WTC11 (cell line): Measurements from ENCODE around the gene KLHL10. TPM values are rescaled to one million over a fixed set of nuclear protein-coding genes. Genes with fewer than 3 reads are reported as not detected.

Experiments
- ATAC-seq: fragments of 200-7000 bp; cut with Tn5 transposase; 2 replicates; pipeline ENCODE4 v1.10.0; 2021; ENCODE audit warnings: mild to moderate bottlenecking, moderate library complexity
- CTCF ChIA-PET: fragments of 300-600 bp; sonication (Branson Sonifier 250); formaldehyde crosslinking; loops from one replicate; lab custom pipeline; 2021; ENCODE audit warnings: antibody characterized with exemption; lab: Charles Lee
- POLR2A ChIA-PET: fragments of 350-600 bp; sonication (Branson Sonifier 250); formaldehyde crosslinking; loops from one replicate; lab custom pipeline; 2021; ENCODE audit warnings: antibody characterized with exemption; lab: Charles Lee
- DNase-seq: peaks from one replicate; pipeline ENCODE4 v3.0.0; 2021; ENCODE audit warnings: low spot score
- H3K27ac Mint-ChIP-seq: 2 replicates; pipeline ENCODE4 v1.8.0; 2021; ENCODE audit warnings: mixed read lengths
- H3K27me3 Mint-ChIP-seq: 2 replicates; pipeline ENCODE4 v1.8.0; 2021; ENCODE audit warnings: low read depth, mild to moderate bottlenecking, moderate library complexity, mixed read lengths
- H3K36me3 Mint-ChIP-seq: 2 replicates; pipeline ENCODE4 v1.8.0; 2021; ENCODE audit warnings: mixed read lengths
- H3K4me1 Mint-ChIP-seq: 2 replicates; pipeline ENCODE4 v1.8.0; 2022; ENCODE audit warnings: mixed read lengths
- H3K4me3 Mint-ChIP-seq: 2 replicates; pipeline ENCODE4 v1.8.0; 2021; ENCODE audit warnings: mild to moderate bottlenecking, moderate library complexity, mixed read lengths
- H3K9me3 Mint-ChIP-seq: 2 replicates; pipeline ENCODE4 v1.8.0; 2021; ENCODE audit warnings: mixed read lengths
- EMX1 ChIP-seq: fragments of 250-450 bp; sonication (Bioruptor Pico); IDR thresholded peaks from 2 replicates; pipeline ENCODE4 v1.8.0; 2021; ENCODE audit warnings: mild to moderate bottlenecking
- ERG ChIP-seq: fragments of 250-450 bp; sonication (Bioruptor Pico); IDR thresholded peaks from 2 replicates; pipeline ENCODE4 v1.8.0; 2021; ENCODE audit warnings: mild to moderate bottlenecking
- ESRRA ChIP-seq: sonication (generic); formaldehyde crosslinking; IDR thresholded peaks from 2 replicates; pipeline ENCODE4 v1.8.1; 2022; ENCODE audit warnings: mild to moderate bottlenecking, missing genetic modification reagents, borderline replicate concordance
- FOXK1 ChIP-seq: sonication (generic); formaldehyde crosslinking; IDR thresholded peaks from 2 replicates; pipeline ENCODE4 v1.8.0; 2022; ENCODE audit warnings: mild to moderate bottlenecking, moderate library complexity, missing genetic modification reagents
- FOXP4 ChIP-seq: sonication (generic); formaldehyde crosslinking; IDR thresholded peaks from 2 replicates; pipeline ENCODE4 v1.8.0; 2022; ENCODE audit warnings: mild to moderate bottlenecking, missing genetic modification reagents
- GTF2I ChIP-seq: fragments of 250-450 bp; sonication (Bioruptor Pico); conservative IDR thresholded peaks from 2 replicates; pipeline ENCODE4 v1.4.0; 2021; ENCODE audit warnings: mild to moderate bottlenecking
- KAT7 ChIP-seq: sonication (generic); formaldehyde crosslinking; IDR thresholded peaks from 2 replicates; pipeline ENCODE4 v1.8.1; 2023; ENCODE audit warnings: missing genetic modification reagents, mild to moderate bottlenecking, borderline replicate concordance
- MAX ChIP-seq: sonication (generic); formaldehyde crosslinking; IDR thresholded peaks from 2 replicates; pipeline ENCODE4 v1.8.0; 2022; ENCODE audit warnings: mild to moderate bottlenecking, missing genetic modification reagents
- MYBL2 ChIP-seq: sonication (generic); formaldehyde crosslinking; IDR thresholded peaks from 2 replicates; pipeline ENCODE4 v1.8.1; 2023; ENCODE audit warnings: mild to moderate bottlenecking, moderate library complexity, missing genetic modification reagents
- NR1H2 ChIP-seq: sonication (generic); formaldehyde crosslinking; IDR thresholded peaks from 2 replicates; pipeline ENCODE4 v1.9.0; 2021; ENCODE audit warnings: mild to moderate bottlenecking, moderate library complexity, missing genetic modification reagents
- NR3C1 ChIP-seq: sonication (generic); formaldehyde crosslinking; conservative IDR thresholded peaks from 2 replicates; pipeline ENCODE4 v1.8.1; 2023; ENCODE audit warnings: low read depth, mild to moderate bottlenecking, missing genetic modification reagents
- RORB ChIP-seq: fragments of 250-450 bp; sonication (Bioruptor Pico); IDR thresholded peaks from 2 replicates; pipeline ENCODE4 v1.9.0; 2021; ENCODE audit warnings: mild to moderate bottlenecking
- SMAD3 ChIP-seq: sonication (generic); formaldehyde crosslinking; IDR thresholded peaks from 2 replicates; pipeline ENCODE4 v1.8.0; 2022; ENCODE audit warnings: missing genetic modification reagents, mild to moderate bottlenecking, borderline replicate concordance
- SOX15 ChIP-seq: fragments of 250-450 bp; sonication (Bioruptor Pico); IDR thresholded peaks from 2 replicates; pipeline ENCODE4 v1.9.0; 2021; ENCODE audit warnings: mild to moderate bottlenecking
- SP1 ChIP-seq: sonication (generic); formaldehyde crosslinking; conservative IDR thresholded peaks from 2 replicates; pipeline ENCODE4 v1.8.1; 2022; ENCODE audit warnings: missing genetic modification reagents
- TCF7 ChIP-seq: sonication (generic); formaldehyde crosslinking; IDR thresholded peaks from 2 replicates; pipeline ENCODE4 v1.8.0; 2022; ENCODE audit warnings: mild to moderate bottlenecking, low read depth, missing genetic modification reagents, moderate library complexity
- TP53 ChIP-seq: sonication (generic); formaldehyde crosslinking; IDR thresholded peaks from 2 replicates; pipeline ENCODE4 v1.8.1; 2023; ENCODE audit warnings: mild to moderate bottlenecking, missing genetic modification reagents
- ZNF121 ChIP-seq: sonication (generic); formaldehyde crosslinking; IDR thresholded peaks from 2 replicates; pipeline ENCODE4 v1.8.0; 2023; ENCODE audit warnings: missing genetic modification reagents
- ZNF263 ChIP-seq: sonication (generic); formaldehyde crosslinking; IDR thresholded peaks from 2 replicates; pipeline ENCODE4 v1.8.1; 2022; ENCODE audit warnings: low read depth, mild to moderate bottlenecking, moderate library complexity, missing genetic modification reagents
- ZNF512 ChIP-seq: sonication (generic); formaldehyde crosslinking; IDR thresholded peaks from 2 replicates; pipeline ENCODE4 v1.8.1; 2022; ENCODE audit warnings: missing genetic modification reagents, borderline replicate concordance
- total RNA-seq: library from RNA; stranded (reverse); gene quantifications from 3 replicates; pipeline ENCODE4 v1.2.3, GENCODE V29; 2021
- TF ChIP-seq, protein P1 (sequence below): sonication (generic); formaldehyde crosslinking; IDR thresholded peaks from 2 replicates; pipeline ENCODE4 v1.8.1; 2022; ENCODE audit warnings: low read depth, missing genetic modification reagents, borderline replicate concordance
- TF ChIP-seq, protein P2 (sequence below): fragments of 250-450 bp; sonication (Bioruptor Pico); IDR thresholded peaks from 2 replicates; pipeline ENCODE4 v1.9.0; 2021; ENCODE audit warnings: moderate library complexity, mild to moderate bottlenecking, inconsistent platforms, borderline replicate concordance

KLHL10 gene
- total RNA-seq, 1 experiment from 2014 or later = 0.35 TPM

- TF ChIP-seq TCF7 (CRISPR knock-in tag) = no peak
- TF ChIP-seq, all 79 proteins: peak for 0
Observed at GRCh38 chr17:41797377-41797776, 40.2 kb upstream of the KLHL10 start (continued).

GRCh38 chr17:41799366-41799765 lies 38.3 kb upstream of the KLHL10 start:
- Mint-ChIP-seq H3K27ac (no peak overlapping the region; the same call in 1 of the 2 replicates), H3K27me3 (peaks cover 20% of the 10 kb centered on the region), H3K4me1 (peaks cover 39% of the 10 kb centered on the region), H3K36me3 (peaks cover 4% of the 10 kb centered on the region), H3K9me3 (no peaks in the 10 kb centered on the region), H3K4me3 (no peak overlapping the region)
- ChIA-PET POLR2A (interaction anchor here (1.1 to 9.9 kb wide), 2 partner anchors 14 to 23 kb away, joined by 3 to 142 read pairs; partner anchors contain the start of gene JUP), CTCF (interaction anchor here (0.5 to 10.1 kb wide), 8 partner anchors 12 to 1551 kb away, joined by 3 to 252 read pairs (median 6); partner anchors contain the start of gene JUP)
- ATAC-seq (no peak), DNase-seq (no peak)
- TF ChIP-seq ERG (CRISPR knock-in tag) (no peak), NR1H2 (CRISPR knock-in tag) (no peak), ZNF121 (no peak), ZNF512 (CRISPR knock-in tag) (no peak), SOX15 (no peak), ESRRA (CRISPR knock-in tag) (no peak), EMX1 (CRISPR knock-in tag) (no peak), GTF2I (CRISPR knock-in tag) (no peak), ZNF263 (no peak)
- TF ChIP-seq, protein P1, sequence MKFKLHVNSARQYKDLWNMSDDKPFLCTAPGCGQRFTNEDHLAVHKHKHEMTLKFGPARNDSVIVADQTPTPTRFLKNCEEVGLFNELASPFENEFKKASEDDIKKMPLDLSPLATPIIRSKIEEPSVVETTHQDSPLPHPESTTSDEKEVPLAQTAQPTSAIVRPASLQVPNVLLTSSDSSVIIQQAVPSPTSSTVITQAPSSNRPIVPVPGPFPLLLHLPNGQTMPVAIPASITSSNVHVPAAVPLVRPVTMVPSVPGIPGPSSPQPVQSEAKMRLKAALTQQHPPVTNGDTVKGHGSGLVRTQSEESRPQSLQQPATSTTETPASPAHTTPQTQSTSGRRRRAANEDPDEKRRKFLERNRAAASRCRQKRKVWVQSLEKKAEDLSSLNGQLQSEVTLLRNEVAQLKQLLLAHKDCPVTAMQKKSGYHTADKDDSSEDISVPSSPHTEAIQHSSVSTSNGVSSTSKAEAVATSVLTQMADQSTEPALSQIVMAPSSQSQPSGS = no peak
- TF ChIP-seq, protein P2, sequence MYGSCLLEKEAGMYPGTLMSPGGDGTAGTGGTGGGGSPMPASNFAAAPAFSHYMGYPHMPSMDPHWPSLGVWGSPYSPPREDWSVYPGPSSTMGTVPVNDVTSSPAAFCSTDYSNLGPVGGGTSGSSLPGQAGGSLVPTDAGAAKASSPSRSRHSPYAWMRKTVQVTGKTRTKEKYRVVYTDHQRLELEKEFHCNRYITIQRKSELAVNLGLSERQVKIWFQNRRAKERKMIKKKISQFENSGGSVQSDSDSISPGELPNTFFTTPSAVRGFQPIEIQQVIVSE (CRISPR knock-in tag) = no peak

- peaks cover 30% of the 10 kb centered on the region for H3K4me1 Mint-ChIP-seq
- peaks cover 12% of the 10 kb centered on the region for H3K36me3 Mint-ChIP-seq
- ChIA-PET CTCF (interaction anchor here (0.5 to 10.1 kb wide), 35 partner anchors 8 to 883 kb away, joined by 3 to 252 read pairs (median 4); partner anchors contain the start of genes FKBP10, HAP1, JUP and ODAD4), POLR2A (interaction anchor here (0.6 to 9.9 kb wide), 11 partner anchors 10 to 1517 kb away, joined by 3 to 142 read pairs (median 4); partner anchors contain the start of genes JUP and P3H4)
- DNase-seq (peak; percentile 91), ATAC-seq (peak; percentile 90)
- peak overlapping the region; percentile 66 for H3K4me3 Mint-ChIP-seq
- peak overlapping the region; percentile 97 for H3K27ac Mint-ChIP-seq
- peaks cover 6% of the 10 kb centered on the region for H3K27me3 Mint-ChIP-seq
- no peaks in the 10 kb centered on the region for H3K9me3 Mint-ChIP-seq
- TF ChIP-seq ERG (CRISPR knock-in tag) (no peak), RORB (no peak), SMAD3 (CRISPR knock-in tag) (peak; percentile 7; the same call in 1 of the 2 replicates), KAT7 (no peak), NR3C1 (no peak), SP1 (CRISPR knock-in tag) (peak; percentile 76), FOXK1 (CRISPR knock-in tag) (peak; percentile 51; the same call in 1 of the 2 replicates), FOXP4 (peak; percentile 43; the same call in 1 of the 2 replicates), MYBL2 (CRISPR knock-in tag) (no peak), MAX (CRISPR knock-in tag) (peak; percentile 54; the same call in 1 of the 2 replicates), TP53 (CRISPR knock-in tag) (no peak)
Observed at GRCh38 chr17:41800601-41801373, 36.8 kb upstream of the KLHL10 start.
